HepG2 (cell line): ENCODE data around the gene ABHD6. TPM values are rescaled to one million over a fixed set of nuclear protein-coding genes. Genes with fewer than 3 reads are reported as not detected.

Experiments
- ETV5 ChIP-seq: IDR thresholded peaks from 2 replicates; pipeline ENCODE4 v1.6.1; 2018; ENCODE audit warnings: missing biosample characterization, missing genetic modification reagents, inconsistent platforms, borderline replicate concordance
- FOXM1 ChIP-seq: sonication (generic); formaldehyde crosslinking; IDR thresholded peaks from 2 replicates; pipeline ENCODE4 v1.5.0; 2020; ENCODE audit warnings: missing genetic modification reagents
- FOXO1 ChIP-seq: sonication (generic); formaldehyde crosslinking; IDR thresholded peaks from 2 replicates; pipeline ENCODE4 v1.4.0; 2020; ENCODE audit warnings: missing genetic modification reagents
- GABPB1 ChIP-seq: IDR thresholded peaks from 2 replicates; pipeline ENCODE4 v1.6.1; 2016; ENCODE audit warnings: mild to moderate bottlenecking, missing genetic modification reagents, moderate library complexity, missing compliant biosample characterization
- KLF9 ChIP-seq: IDR thresholded peaks from 2 replicates; pipeline ENCODE4 v1.6.1; 2016; ENCODE audit warnings: low read depth
- MYC ChIP-seq: sonication (generic); formaldehyde crosslinking; IDR thresholded peaks from 2 replicates; pipeline ENCODE4 v1.9.0; 2021; ENCODE audit warnings: missing genetic modification reagents, borderline replicate concordance
- PAX8 ChIP-seq: sonication (generic); formaldehyde crosslinking; IDR thresholded peaks from 2 replicates; pipeline ENCODE4 v1.8.0; 2022; ENCODE audit warnings: mild to moderate bottlenecking, missing genetic modification reagents, borderline replicate concordance
- PLRG1 ChIP-seq: fragments of 450-650 bp; conservative IDR thresholded peaks from 2 replicates; pipeline ENCODE4 v1.6.1; 2016
- RARA ChIP-seq: IDR thresholded peaks from 2 replicates; pipeline ENCODE4 v1.6.1; 2016; ENCODE audit warnings: missing genetic modification reagents, missing compliant biosample characterization
- RXRA ChIP-seq: sonication (generic); formaldehyde crosslinking; IDR thresholded peaks from 2 replicates; pipeline ENCODE4 v1.5.1; 2020; ENCODE audit warnings: missing genetic modification reagents
- RXRB ChIP-seq: IDR thresholded peaks from 2 replicates; pipeline ENCODE4 v1.6.1; 2016; ENCODE audit warnings: borderline replicate concordance, missing genetic modification reagents, missing compliant biosample characterization
- SIN3A ChIP-seq: IDR thresholded peaks from 2 replicates; pipeline ENCODE4 v1.6.1; 2011; ENCODE audit warnings: low read depth, mild to moderate bottlenecking, control low read depth, low read length, borderline replicate concordance
- SMARCC2 ChIP-seq: fragments of 450-650 bp; IDR thresholded peaks from 2 replicates; pipeline ENCODE4 v1.6.1; 2017; ENCODE audit warnings: antibody characterized with exemption, mild to moderate bottlenecking
- SP2 ChIP-seq: sonication (generic); formaldehyde crosslinking; IDR thresholded peaks from 2 replicates; pipeline ENCODE4 v1.5.1; 2020; ENCODE audit warnings: mild to moderate bottlenecking, missing genetic modification reagents
- TBP ChIP-seq: sonication (generic); formaldehyde crosslinking; IDR thresholded peaks from 2 replicates; pipeline ENCODE4 v1.5.0; 2020; ENCODE audit warnings: missing genetic modification reagents
- THRA ChIP-seq: sonication (generic); formaldehyde crosslinking; IDR thresholded peaks from 2 replicates; pipeline ENCODE4 v1.4.0; 2020; ENCODE audit warnings: missing genetic modification reagents, borderline replicate concordance
- ZNF232 ChIP-seq: sonication (generic); formaldehyde crosslinking; IDR thresholded peaks from 2 replicates; pipeline ENCODE4 v1.4.0; 2020; ENCODE audit warnings: missing genetic modification reagents, borderline replicate concordance
- ZNF282 ChIP-seq: fragments of 450-650 bp; IDR thresholded peaks from 2 replicates; pipeline ENCODE4 v1.6.1; 2018; ENCODE audit not compliant: partially characterized antibody
- ZNF44 ChIP-seq: sonication (generic); formaldehyde crosslinking; IDR thresholded peaks from 2 replicates; pipeline ENCODE4 v1.5.1; 2020; ENCODE audit warnings: mild to moderate bottlenecking, missing genetic modification reagents
- ZNF564 ChIP-seq: sonication (generic); formaldehyde crosslinking; IDR thresholded peaks from 2 replicates; pipeline ENCODE4 v1.8.1; 2023; ENCODE audit warnings: mild to moderate bottlenecking, missing genetic modification reagents
- ZSCAN30 ChIP-seq: sonication (generic); formaldehyde crosslinking; IDR thresholded peaks from 2 replicates; pipeline ENCODE4 v1.5.0; 2020; ENCODE audit warnings: mild to moderate bottlenecking, missing genetic modification reagents
- polyA plus RNA-seq, 8 experiments: library from polyadenylated mRNA; depleted of rRNA in 3 of 8; stranded (reverse) in 7 of 8; unstranded in 1 of 8; fragments of >200 nt; fragmentation: Illumina TruSeq in 4 of 8; extraction: Trizol in 4 of 8; gene quantifications; 2 replicates each; pipeline versions ENCODE4 v1.2.1 to v1.2.3, GENCODE V29; 2011 to 2016; ENCODE audit warnings: low read depth in 4 of 8, missing spikeins in 1 of 8, mixed read lengths in 1 of 8; ENCODE audit not compliant: insufficient read depth in 1 of 8
- total RNA-seq, 5 experiments: library from RNA; depleted of rRNA; stranded (reverse); fragments of >200 nt; fragmentation: Illumina TruSeq; extraction: Trizol; gene quantifications; 2 replicates each; pipeline ENCODE4 v1.2.3, GENCODE V29; 2016; ENCODE audit warnings: low read depth in 1 of 5
- TF ChIP-seq, protein P1 (sequence below): sonication (generic); formaldehyde crosslinking; IDR thresholded peaks from 2 replicates; pipeline ENCODE4 v1.5.1; 2020; ENCODE audit warnings: mild to moderate bottlenecking, missing genetic modification reagents, borderline replicate concordance
- TF ChIP-seq, protein P2 (sequence below): sonication (generic); formaldehyde crosslinking; conservative IDR thresholded peaks from 2 replicates; pipeline ENCODE4 v1.4.0; 2020; ENCODE audit warnings: mild to moderate bottlenecking, missing genetic modification reagents, moderate library complexity

The ABHD6 gene
- total and polyA plus RNA-seq, 2 of the 13 experiments (the other 11 are each of a cell fraction or from before 2014, with no cell fraction given), result 9.0 to 17.2 TPM

DNA sequence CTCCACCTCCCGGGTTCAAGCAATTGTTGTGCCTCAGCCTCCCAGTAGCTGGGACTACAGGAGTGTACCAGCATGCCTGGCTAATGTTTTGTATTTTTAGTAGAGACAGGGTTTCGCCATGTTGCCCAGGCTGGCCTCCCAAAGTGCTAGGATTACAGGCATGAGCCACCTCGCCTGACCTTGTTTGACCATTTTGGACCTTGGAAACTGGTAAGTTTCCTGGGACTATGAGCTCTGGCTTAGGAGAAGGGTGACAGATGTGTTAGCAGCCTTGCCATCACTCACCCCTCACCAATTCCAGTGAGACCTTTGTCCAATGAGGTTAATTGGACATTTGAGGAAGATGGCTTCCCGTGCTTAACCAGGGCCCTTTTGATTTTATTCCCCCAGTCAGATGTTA is 46.7 kb upstream of the ABHD6 start (continued):
- TF ChIP-seq, protein P1, sequence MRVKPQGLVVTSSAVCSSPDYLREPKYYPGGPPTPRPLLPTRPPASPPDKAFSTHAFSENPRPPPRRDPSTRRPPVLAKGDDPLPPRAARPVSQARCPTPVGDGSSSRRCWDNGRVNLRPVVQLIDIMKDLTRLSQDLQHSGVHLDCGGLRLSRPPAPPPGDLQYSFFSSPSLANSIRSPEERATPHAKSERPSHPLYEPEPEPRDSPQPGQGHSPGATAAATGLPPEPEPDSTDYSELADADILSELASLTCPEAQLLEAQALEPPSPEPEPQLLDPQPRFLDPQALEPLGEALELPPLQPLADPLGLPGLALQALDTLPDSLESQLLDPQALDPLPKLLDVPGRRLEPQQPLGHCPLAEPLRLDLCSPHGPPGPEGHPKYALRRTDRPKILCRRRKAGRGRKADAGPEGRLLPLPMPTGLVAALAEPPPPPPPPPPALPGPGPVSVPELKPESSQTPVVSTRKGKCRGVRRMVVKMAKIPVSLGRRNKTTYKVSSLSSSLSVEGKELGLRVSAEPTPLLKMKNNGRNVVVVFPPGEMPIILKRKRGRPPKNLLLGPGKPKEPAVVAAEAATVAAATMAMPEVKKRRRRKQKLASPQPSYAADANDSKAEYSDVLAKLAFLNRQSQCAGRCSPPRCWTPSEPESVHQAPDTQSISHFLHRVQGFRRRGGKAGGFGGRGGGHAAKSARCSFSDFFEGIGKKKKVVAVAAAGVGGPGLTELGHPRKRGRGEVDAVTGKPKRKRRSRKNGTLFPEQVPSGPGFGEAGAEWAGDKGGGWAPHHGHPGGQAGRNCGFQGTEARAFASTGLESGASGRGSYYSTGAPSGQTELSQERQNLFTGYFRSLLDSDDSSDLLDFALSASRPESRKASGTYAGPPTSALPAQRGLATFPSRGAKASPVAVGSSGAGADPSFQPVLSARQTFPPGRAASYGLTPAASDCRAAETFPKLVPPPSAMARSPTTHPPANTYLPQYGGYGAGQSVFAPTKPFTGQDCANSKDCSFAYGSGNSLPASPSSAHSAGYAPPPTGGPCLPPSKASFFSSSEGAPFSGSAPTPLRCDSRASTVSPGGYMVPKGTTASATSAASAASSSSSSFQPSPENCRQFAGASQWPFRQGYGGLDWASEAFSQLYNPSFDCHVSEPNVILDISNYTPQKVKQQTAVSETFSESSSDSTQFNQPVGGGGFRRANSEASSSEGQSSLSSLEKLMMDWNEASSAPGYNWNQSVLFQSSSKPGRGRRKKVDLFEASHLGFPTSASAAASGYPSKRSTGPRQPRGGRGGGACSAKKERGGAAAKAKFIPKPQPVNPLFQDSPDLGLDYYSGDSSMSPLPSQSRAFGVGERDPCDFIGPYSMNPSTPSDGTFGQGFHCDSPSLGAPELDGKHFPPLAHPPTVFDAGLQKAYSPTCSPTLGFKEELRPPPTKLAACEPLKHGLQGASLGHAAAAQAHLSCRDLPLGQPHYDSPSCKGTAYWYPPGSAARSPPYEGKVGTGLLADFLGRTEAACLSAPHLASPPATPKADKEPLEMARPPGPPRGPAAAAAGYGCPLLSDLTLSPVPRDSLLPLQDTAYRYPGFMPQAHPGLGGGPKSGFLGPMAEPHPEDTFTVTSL (CRISPR knock-in tag), result 0 out of 2 replicates have a peak, but pooled peaks have one; percentile 10
- peak; percentile 92; the same call in 1 of the 2 replicates for TF ChIP-seq THRA (CRISPR knock-in tag)
- 0 out of 2 replicates have a peak, but pooled peaks have one; percentile 17 for TF ChIP-seq GABPB1
- TF ChIP-seq SMARCC2, result no peak
- no peak for TF ChIP-seq KLF9 (CRISPR knock-in tag)
- no peak for TF ChIP-seq ZNF282
- TF ChIP-seq SP2 (CRISPR knock-in tag), result no peak
- TF ChIP-seq SIN3A, result no peak
- TF ChIP-seq FOXM1 (CRISPR knock-in tag), result no peak
- no peak for TF ChIP-seq PAX8 (CRISPR knock-in tag)
- no peak for TF ChIP-seq ZNF44 (CRISPR knock-in tag)
- TF ChIP-seq RXRB (CRISPR knock-in tag), result peak; percentile 79; the same call in 1 of the 2 replicates
- no peak for TF ChIP-seq ZSCAN30 (CRISPR knock-in tag)
- peak; percentile 41; the same call in 1 of the 2 replicates for TF ChIP-seq RARA (CRISPR knock-in tag)
- TF ChIP-seq, protein P2, sequence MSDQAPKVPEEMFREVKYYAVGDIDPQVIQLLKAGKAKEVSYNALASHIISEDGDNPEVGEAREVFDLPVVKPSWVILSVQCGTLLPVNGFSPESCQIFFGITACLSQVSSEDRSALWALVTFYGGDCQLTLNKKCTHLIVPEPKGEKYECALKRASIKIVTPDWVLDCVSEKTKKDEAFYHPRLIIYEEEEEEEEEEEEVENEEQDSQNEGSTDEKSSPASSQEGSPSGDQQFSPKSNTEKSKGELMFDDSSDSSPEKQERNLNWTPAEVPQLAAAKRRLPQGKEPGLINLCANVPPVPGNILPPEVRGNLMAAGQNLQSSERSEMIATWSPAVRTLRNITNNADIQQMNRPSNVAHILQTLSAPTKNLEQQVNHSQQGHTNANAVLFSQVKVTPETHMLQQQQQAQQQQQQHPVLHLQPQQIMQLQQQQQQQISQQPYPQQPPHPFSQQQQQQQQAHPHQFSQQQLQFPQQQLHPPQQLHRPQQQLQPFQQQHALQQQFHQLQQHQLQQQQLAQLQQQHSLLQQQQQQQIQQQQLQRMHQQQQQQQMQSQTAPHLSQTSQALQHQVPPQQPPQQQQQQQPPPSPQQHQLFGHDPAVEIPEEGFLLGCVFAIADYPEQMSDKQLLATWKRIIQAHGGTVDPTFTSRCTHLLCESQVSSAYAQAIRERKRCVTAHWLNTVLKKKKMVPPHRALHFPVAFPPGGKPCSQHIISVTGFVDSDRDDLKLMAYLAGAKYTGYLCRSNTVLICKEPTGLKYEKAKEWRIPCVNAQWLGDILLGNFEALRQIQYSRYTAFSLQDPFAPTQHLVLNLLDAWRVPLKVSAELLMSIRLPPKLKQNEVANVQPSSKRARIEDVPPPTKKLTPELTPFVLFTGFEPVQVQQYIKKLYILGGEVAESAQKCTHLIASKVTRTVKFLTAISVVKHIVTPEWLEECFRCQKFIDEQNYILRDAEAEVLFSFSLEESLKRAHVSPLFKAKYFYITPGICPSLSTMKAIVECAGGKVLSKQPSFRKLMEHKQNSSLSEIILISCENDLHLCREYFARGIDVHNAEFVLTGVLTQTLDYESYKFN (CRISPR knock-in tag), result peak; percentile 46; the same call in 1 of the 2 replicates
- TF ChIP-seq RXRA, result peak; percentile 52; the same call in 1 of the 2 replicates
- no peak for TF ChIP-seq PLRG1
- no peak for TF ChIP-seq ETV5 (CRISPR knock-in tag)
- no peak for TF ChIP-seq TBP
- TF ChIP-seq FOXO1 (CRISPR knock-in tag), result no peak
- no peak for TF ChIP-seq ZNF232 (CRISPR knock-in tag)
- no peak for TF ChIP-seq ZNF564 (CRISPR knock-in tag)
- TF ChIP-seq MYC (CRISPR knock-in tag), result peak; percentile 28; the same call in 1 of the 2 replicates
